Transverse colon (tissue), 4 donors: ENCODE measurements around the gene UBE2M.

Experiments
- EP300 ChIP-seq: sonication (generic); formaldehyde crosslinking; IDR thresholded peaks from one replicate; pipeline ENCODE4 v1.6.1; 2017; ENCODE audit warnings: antibody characterized with exemption, low read depth
- POLR2A ChIP-seq: fragments of 450-650 bp; IDR thresholded peaks from one replicate; pipeline ENCODE4 v1.6.1; 2016; ENCODE audit warnings: antibody characterized with exemption, mild to moderate bottlenecking, moderate library complexity
- POLR2AphosphoS5 ChIP-seq, 3 donors: sonication (generic); formaldehyde crosslinking; IDR thresholded peaks; one replicate each; pipeline ENCODE4 v1.6.1; 2016; ENCODE audit warnings: antibody characterized with exemption in 3 of 3
- TF ChIP-seq, protein P1 (sequence below), 5 experiments: fragments of 200-600 bp in 3 of 5; fragments of 450-650 bp in 2 of 5; sonication (generic) in 3 of 5; IDR thresholded peaks; 1 replicate in 2 of 5; 2 replicates in 3 of 5; pipeline ENCODE4 v1.5.1; 2016 to 2017; ENCODE audit warnings: antibody characterized with exemption in 5 of 5, inconsistent platforms in 3 of 5, mild to moderate bottlenecking in 2 of 5, moderate library complexity in 1 of 5

DNA sequence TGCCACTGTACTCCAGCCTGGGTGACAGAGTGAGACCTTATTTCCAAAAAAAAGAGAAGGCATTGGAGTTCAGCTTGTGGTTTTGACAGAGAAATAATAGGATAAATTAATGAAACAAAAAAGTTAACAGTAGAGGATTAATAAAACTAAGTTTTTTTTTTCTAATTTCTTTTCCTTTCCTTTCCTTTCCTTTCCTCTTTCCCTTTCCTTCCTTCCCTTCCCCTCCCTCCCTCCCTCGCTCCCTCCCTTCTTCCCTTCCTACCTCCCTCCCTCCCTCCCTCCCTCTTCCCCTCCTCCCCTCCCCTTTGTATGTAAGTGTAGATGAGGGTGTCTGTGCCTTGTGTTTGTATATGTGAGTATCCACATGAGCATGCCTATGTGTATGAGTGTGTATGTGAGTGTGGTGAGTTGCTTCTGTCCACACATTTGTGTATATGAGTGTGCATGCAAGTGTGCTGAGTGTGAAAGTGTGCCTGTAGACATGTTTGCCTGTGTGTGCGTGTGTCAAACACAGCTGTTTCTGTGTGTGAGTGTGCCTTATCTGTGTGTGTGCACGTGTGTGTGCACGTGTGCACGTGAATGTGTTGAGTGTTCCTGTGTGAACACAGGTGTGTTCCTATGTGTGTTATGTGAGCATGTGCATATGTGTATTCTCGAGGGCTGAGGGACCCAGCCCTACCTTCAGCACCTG, 27.2 kb upstream of the UBE2M start:
- TF ChIP-seq, protein P1, sequence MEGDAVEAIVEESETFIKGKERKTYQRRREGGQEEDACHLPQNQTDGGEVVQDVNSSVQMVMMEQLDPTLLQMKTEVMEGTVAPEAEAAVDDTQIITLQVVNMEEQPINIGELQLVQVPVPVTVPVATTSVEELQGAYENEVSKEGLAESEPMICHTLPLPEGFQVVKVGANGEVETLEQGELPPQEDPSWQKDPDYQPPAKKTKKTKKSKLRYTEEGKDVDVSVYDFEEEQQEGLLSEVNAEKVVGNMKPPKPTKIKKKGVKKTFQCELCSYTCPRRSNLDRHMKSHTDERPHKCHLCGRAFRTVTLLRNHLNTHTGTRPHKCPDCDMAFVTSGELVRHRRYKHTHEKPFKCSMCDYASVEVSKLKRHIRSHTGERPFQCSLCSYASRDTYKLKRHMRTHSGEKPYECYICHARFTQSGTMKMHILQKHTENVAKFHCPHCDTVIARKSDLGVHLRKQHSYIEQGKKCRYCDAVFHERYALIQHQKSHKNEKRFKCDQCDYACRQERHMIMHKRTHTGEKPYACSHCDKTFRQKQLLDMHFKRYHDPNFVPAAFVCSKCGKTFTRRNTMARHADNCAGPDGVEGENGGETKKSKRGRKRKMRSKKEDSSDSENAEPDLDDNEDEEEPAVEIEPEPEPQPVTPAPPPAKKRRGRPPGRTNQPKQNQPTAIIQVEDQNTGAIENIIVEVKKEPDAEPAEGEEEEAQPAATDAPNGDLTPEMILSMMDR (IDR thresholded peaks at IDR 0.05) = no peak
- no peak for TF ChIP-seq EP300
- no peak for TF ChIP-seq POLR2AphosphoS5 (IDR thresholded peaks at IDR 0.05)
- TF ChIP-seq POLR2A = no peak
